ENCODE results near the gene OLFM1.
"Not testable (repeated sequence)": the region's sequence is repeated elsewhere in the genome, so short reads cannot be mapped to it uniquely, and the experiment has no call there.

Gene OLFM1

GRCh38 chr9:135145312-135145711, 57.8 kb downstream of the OLFM1 start:
- TF ChIP-seq, protein P1, sequence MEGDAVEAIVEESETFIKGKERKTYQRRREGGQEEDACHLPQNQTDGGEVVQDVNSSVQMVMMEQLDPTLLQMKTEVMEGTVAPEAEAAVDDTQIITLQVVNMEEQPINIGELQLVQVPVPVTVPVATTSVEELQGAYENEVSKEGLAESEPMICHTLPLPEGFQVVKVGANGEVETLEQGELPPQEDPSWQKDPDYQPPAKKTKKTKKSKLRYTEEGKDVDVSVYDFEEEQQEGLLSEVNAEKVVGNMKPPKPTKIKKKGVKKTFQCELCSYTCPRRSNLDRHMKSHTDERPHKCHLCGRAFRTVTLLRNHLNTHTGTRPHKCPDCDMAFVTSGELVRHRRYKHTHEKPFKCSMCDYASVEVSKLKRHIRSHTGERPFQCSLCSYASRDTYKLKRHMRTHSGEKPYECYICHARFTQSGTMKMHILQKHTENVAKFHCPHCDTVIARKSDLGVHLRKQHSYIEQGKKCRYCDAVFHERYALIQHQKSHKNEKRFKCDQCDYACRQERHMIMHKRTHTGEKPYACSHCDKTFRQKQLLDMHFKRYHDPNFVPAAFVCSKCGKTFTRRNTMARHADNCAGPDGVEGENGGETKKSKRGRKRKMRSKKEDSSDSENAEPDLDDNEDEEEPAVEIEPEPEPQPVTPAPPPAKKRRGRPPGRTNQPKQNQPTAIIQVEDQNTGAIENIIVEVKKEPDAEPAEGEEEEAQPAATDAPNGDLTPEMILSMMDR (IDR thresholded peaks at IDR 0.05; ENCODE audit: borderline replicate concordance, insufficient read depth, low read depth, low read length): no peak
- H3K4me3 ChIP-seq (ENCODE audit: low read depth, low read length): no peak overlapping the region

DNA sequence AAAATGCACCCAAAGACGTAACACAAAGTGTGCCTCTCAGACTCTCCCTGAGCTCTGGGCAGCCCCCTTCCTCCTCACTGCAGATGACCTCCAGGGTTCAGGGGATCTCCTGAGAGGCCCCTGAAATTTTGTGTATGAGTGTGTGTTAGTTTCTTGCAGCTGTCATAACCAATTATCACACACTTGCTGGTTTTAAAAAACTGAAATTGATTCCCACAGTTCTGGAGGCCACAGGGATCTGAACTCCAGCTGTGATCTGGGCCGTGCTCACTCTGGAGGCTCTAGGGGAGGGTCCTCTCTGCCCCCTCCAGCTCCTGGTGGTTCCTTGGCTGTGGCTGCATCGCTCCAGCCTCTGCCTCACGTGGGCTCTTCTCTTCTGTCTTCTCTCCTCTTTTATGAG, 58.8 kb downstream of the OLFM1 start:
- no peak overlapping the region for H3K4me3 ChIP-seq (ENCODE audit: low read depth, low read length)
- TF ChIP-seq, protein P1 (IDR thresholded peaks at IDR 0.05; ENCODE audit: borderline replicate concordance, insufficient read depth, low read depth, low read length): no peak

DNA sequence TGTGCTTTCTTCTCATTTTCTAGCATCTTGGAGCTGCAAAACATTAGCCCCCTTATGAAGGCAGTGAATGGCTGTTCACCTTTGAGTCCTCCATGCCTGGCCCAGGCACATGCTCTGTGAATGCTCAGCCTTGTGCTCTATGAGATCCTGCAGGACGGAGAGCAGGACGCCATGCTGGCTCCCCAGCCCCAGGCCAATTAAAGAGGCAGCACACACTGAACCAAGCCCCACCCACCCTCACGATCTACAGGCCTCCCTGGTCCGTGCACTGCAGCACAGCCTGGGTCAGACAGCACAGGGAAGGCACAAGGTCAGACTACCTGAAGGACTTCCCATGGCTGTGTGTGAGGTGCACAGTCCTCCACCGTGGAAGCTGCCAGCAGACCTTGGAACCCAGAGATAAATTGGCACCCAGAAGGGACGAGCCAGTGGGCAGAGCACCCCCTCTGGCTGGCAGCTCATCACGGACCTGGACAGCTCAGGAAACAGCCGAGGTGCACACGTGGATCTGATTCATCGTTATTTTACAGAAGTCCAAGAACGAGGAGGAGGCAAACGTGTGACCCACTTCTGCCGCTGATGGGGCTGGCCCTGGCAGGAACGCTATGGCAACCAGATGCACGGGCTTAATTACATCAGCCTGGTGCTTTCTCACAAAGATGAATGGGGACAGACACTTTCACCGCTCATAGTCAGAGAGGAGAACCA, 59.5 kb downstream of the OLFM1 start:
- H3K4me3 ChIP-seq (ENCODE audit: low read depth, low read length): no peak overlapping the region
- TF ChIP-seq, protein P1 (IDR thresholded peaks at IDR 0.05; ENCODE audit: borderline replicate concordance, insufficient read depth, low read depth, low read length): no peak

DNA sequence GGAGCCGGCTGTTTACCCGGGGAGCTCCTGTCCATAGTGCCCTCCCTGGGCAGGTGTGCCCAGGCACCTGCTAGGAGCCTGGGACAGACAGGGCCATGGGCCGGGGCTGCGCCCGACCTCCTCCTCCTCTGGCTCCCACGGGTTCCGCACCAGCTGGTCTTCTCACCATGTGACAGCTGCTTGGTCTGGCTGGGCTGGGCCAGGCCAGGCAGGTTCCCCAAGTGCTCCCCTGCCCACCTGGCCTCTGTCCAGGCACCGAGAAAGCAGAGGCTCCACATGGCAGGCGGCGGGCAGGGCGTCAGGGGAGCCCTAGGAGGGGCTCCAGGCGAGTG, 60.0 kb downstream of the OLFM1 start:
- no peak overlapping the region for H3K4me3 ChIP-seq (ENCODE audit: low read depth, low read length)
- TF ChIP-seq, protein P1 (IDR thresholded peaks at IDR 0.05; ENCODE audit: borderline replicate concordance, insufficient read depth, low read depth, low read length): no peak

- TF ChIP-seq, protein P1 (IDR thresholded peaks at IDR 0.05; ENCODE audit: borderline replicate concordance, insufficient read depth, low read depth, low read length): no peak
- no peak overlapping the region for H3K4me3 ChIP-seq (ENCODE audit: low read depth, low read length)
Observed at GRCh38 chr9:135147938-135148337, 60.5 kb downstream of the OLFM1 start.

GRCh38 chr9:135148386-135148785, 60.9 kb downstream of the OLFM1 start:
- TF ChIP-seq, protein P1 (IDR thresholded peaks at IDR 0.05; ENCODE audit: borderline replicate concordance, insufficient read depth, low read depth, low read length): no peak
- H3K4me3 ChIP-seq (ENCODE audit: low read depth, low read length): no peak overlapping the region

GRCh38 chr9:135149901-135150300, 62.4 kb downstream of the OLFM1 start:
- H3K4me3 ChIP-seq (ENCODE audit: low read depth, low read length): not testable (repeated sequence)
